GM12878 (cell line): ENCODE results near the gene ALAS1. TPM values are rescaled to one million over a fixed set of nuclear protein-coding genes. Genes with fewer than 3 reads are reported as not detected.

Source experiments
- ATAC-seq: fragments of 200-7000 bp; cut with Tn5 transposase; 3 replicates; pipeline ENCODE4 v1.9.1; 2020; ENCODE audit warnings: mild to moderate bottlenecking, moderate library complexity
- BruUV-seq: library from RNA; stranded (reverse); fragments of 400-500 nt; replicated peaks from 2 replicates; lab custom pipeline; 2021; lab: Mats Ljungman, UMichigan
- CTCF ChIA-PET: fragments of 300-600 bp; sonication (Branson Sonifier 250); formaldehyde crosslinking; extraction: SDS; loops from one replicate; lab custom pipeline; 2021; ENCODE audit warnings: inconsistent platforms; lab: Yijun Ruan, JAX
- POLR2A ChIA-PET: fragments of 350-600 bp; formaldehyde crosslinking; extraction: SDS; loops from one replicate; lab custom pipeline; 2021; ENCODE audit warnings: inconsistent platforms; lab: Charles Lee
- RAD21 ChIA-PET: fragments of 300-600 bp; sonication (Branson Sonifier 250); formaldehyde crosslinking; loops from one replicate; lab custom pipeline; 2023; ENCODE audit warnings: antibody characterized with exemption; ENCODE audit not compliant: unreplicated experiment; lab: Charles Lee
- SMC1A ChIA-PET: fragments of 300-600 bp; sonication (Branson Sonifier 250); formaldehyde crosslinking; loops from one replicate; lab custom pipeline; 2023; ENCODE audit not compliant: unreplicated experiment, uncharacterized antibody; lab: Charles Lee
- DNase-seq: peaks from one replicate; pipeline ENCODE4 v3.0.0-alpha.2; 2011; ENCODE audit warnings: low read depth, low spot score
- FAIRE-seq: peaks from 3 replicates; lab custom pipeline; 2011; peaks lifted over from hg19 to GRCh38; lab: Jason Lieb, UNC
- H2AFZ ChIP-seq: 2 replicates; pipeline ENCODE4 v1.6.0; 2011; ENCODE audit warnings: low read depth, low read length, control low read depth; ENCODE audit not compliant: control insufficient read depth
- H3K27ac ChIP-seq: 2 replicates; pipeline ENCODE4 v1.5.1; 2011; ENCODE audit warnings: control low read depth; ENCODE audit not compliant: control insufficient read depth, insufficient read depth
- H3K27me3 ChIP-seq, 2 experiments: replicated peaks in 1 of 2; 2 replicates each; pipeline versions ENCODE4 v1.6.0 to v1.6.1; 2011; ENCODE audit warnings: low read length in 1 of 2; ENCODE audit not compliant: control insufficient read depth in 2 of 2, insufficient read depth in 2 of 2
- H3K36me3 ChIP-seq, 2 experiments: 2 replicates each; pipeline ENCODE4 v1.5.1; 2011; ENCODE audit warnings: low read length in 1 of 2; ENCODE audit not compliant: control insufficient read depth in 2 of 2, insufficient read depth in 2 of 2
- H3K4me1 ChIP-seq: 2 replicates; pipeline ENCODE4 v1.6.1; 2011; ENCODE audit warnings: mild to moderate bottlenecking, low read length, moderate library complexity, mixed read lengths; ENCODE audit not compliant: control insufficient read depth, insufficient read depth
- H3K4me2 ChIP-seq: 2 replicates; pipeline ENCODE4 v1.6.0; 2011; ENCODE audit warnings: control low read depth; ENCODE audit not compliant: control insufficient read depth, insufficient read depth
- H3K4me3 ChIP-seq: fragments of 200-600 bp; sonication (generic); 2 replicates; pipeline ENCODE4 v1.5.1; 2016
- H3K79me2 ChIP-seq: 2 replicates; pipeline ENCODE4 v1.6.0; 2011; ENCODE audit warnings: low read length; ENCODE audit not compliant: control insufficient read depth, insufficient read depth
- H3K9ac ChIP-seq: 2 replicates; pipeline ENCODE4 v1.8.0; 2011; ENCODE audit warnings: low read length, control low read depth, mixed read lengths; ENCODE audit not compliant: control insufficient read depth, insufficient read depth
- H3K9me3 ChIP-seq: replicated peaks from 3 replicates; pipeline ENCODE4 v1.5.1; 2011; ENCODE audit warnings: mild to moderate bottlenecking, low read length; ENCODE audit not compliant: control insufficient read depth, insufficient read depth
- H4K20me1 ChIP-seq: 2 replicates; pipeline ENCODE4 v1.6.0; 2011; ENCODE audit not compliant: control insufficient read depth, insufficient read depth
- ATF3 ChIP-seq: IDR thresholded peaks from 2 replicates; pipeline ENCODE4 v1.6.1; 2011; ENCODE audit warnings: low read depth, mild to moderate bottlenecking, low read length, moderate library complexity, borderline replicate concordance; ENCODE audit errors: extremely low read depth
- CBFB ChIP-seq: IDR thresholded peaks from 2 replicates; pipeline ENCODE4 v1.6.1; 2016; ENCODE audit warnings: antibody characterized with exemption, low read depth
- CBX3 ChIP-seq: fragments of 200-600 bp; sonication (generic); IDR thresholded peaks from 2 replicates; pipeline ENCODE4 v1.6.1; 2016; ENCODE audit warnings: low read depth, borderline replicate concordance
- EGR1 ChIP-seq, 2 experiments: IDR thresholded peaks; 1 replicate in 1 of 2; 2 replicates in 1 of 2; pipeline ENCODE4 v1.6.1; 2011 to 2012; ENCODE audit warnings: low read depth in 2 of 2, low read length in 2 of 2, borderline replicate concordance in 1 of 2, mild to moderate bottlenecking in 1 of 2, moderate library complexity in 1 of 2
- IRF3 ChIP-seq: fragments of 450-650 bp; IDR thresholded peaks from 2 replicates; pipeline ENCODE4 v1.6.1; 2014; ENCODE audit warnings: mild to moderate bottlenecking
- MTA2 ChIP-seq: fragments of 450-650 bp; IDR thresholded peaks from 2 replicates; pipeline ENCODE4 v1.6.1; 2016; ENCODE audit warnings: low read depth, mild to moderate bottlenecking, moderate library complexity
- PAX5 ChIP-seq: IDR thresholded peaks from 2 replicates; pipeline ENCODE4 v1.6.1; 2011; ENCODE audit warnings: low read depth, low read length, borderline replicate concordance
- RUNX3 ChIP-seq: IDR thresholded peaks from 2 replicates; pipeline ENCODE4 v1.6.1; 2012; ENCODE audit warnings: low read length, inconsistent platforms
- SMAD5 ChIP-seq: IDR thresholded peaks from 2 replicates; pipeline ENCODE4 v1.6.1; 2016; ENCODE audit warnings: antibody characterized with exemption, low read depth
- SMARCA5 ChIP-seq: fragments of 450-650 bp; IDR thresholded peaks from 2 replicates; pipeline ENCODE4 v1.6.1; 2017; ENCODE audit warnings: mild to moderate bottlenecking
- ZNF622 ChIP-seq: fragments of 450-650 bp; IDR thresholded peaks from 2 replicates; pipeline ENCODE4 v1.6.1; 2017; ENCODE audit warnings: mild to moderate bottlenecking, inconsistent platforms
- WGBS: methylation state at CpG from one replicate; pipeline ENCODE4 v1.1.6; 2016; ENCODE audit warnings: low lambda C conversion rate; ENCODE audit not compliant: insufficient replicate concordance, insufficient coverage; ENCODE audit errors: missing lambda C conversion rate; 5-methylcytosine and 5-hydroxymethylcytosine counted together
- in situ Hi-C: fragments of 300-500 bp; cut with MboI; formaldehyde crosslinking; loops from 9 replicates; pipeline ENCODE4 v1.14.3; 2018; ENCODE audit warnings: mixed read lengths
- intact Hi-C: fragments of 100-400 bp; cut with micrococcal nuclease; formaldehyde crosslinking; loops from one replicate; pipeline ENCODE4 v1.14.2; 2022; ENCODE audit not compliant: unreplicated experiment
- polyA plus RNA-seq, 11 experiments: library from polyadenylated mRNA; depleted of rRNA in 4 of 11; unstranded in 6 of 11; stranded (reverse) in 5 of 11; fragments of >200 nt; fragmentation: Nextera tagmentation in 4 of 11; fragmentation: Illumina TruSeq in 1 of 11; extraction: Ambion mirVana in 4 of 11; extraction: Trizol in 1 of 11; gene quantifications; 1 replicate in 1 of 11; 2 replicates in 10 of 11; pipeline versions ENCODE4 v1.2.1 to v1.2.3, GENCODE V29; 2011 to 2016; ENCODE audit warnings: inconsistent platforms in 2 of 11, missing spikeins in 2 of 11, low read depth in 1 of 11
- total RNA-seq, 4 experiments: library from RNA; depleted of rRNA in 3 of 4; stranded (reverse); fragments of >200 nt in 3 of 4; fragmentation: Illumina TruSeq in 1 of 4; extraction: Trizol in 1 of 4; gene quantifications; 2 replicates each; pipeline versions ENCODE4 v1.2.1 to v1.2.3, GENCODE V29; 2013 to 2021
- TF ChIP-seq, protein P1 (sequence below): fragments of 450-650 bp; IDR thresholded peaks from 2 replicates; pipeline ENCODE4 v1.6.1; 2017; ENCODE audit warnings: antibody characterized with exemption, mild to moderate bottlenecking, moderate library complexity
- TF ChIP-seq, protein P2 (sequence below): fragments of 450-650 bp; IDR thresholded peaks from 2 replicates; pipeline ENCODE4 v1.6.1; 2018; ENCODE audit warnings: mild to moderate bottlenecking, low read depth, moderate library complexity; ENCODE audit not compliant: partially characterized antibody

Gene ALAS1
- total and polyA plus RNA-seq, 10 of the 15 experiments (the other 5 are each of a cell fraction or from before 2014, with no cell fraction given) = 69.9 to 115 (median 94.1) TPM

DNA sequence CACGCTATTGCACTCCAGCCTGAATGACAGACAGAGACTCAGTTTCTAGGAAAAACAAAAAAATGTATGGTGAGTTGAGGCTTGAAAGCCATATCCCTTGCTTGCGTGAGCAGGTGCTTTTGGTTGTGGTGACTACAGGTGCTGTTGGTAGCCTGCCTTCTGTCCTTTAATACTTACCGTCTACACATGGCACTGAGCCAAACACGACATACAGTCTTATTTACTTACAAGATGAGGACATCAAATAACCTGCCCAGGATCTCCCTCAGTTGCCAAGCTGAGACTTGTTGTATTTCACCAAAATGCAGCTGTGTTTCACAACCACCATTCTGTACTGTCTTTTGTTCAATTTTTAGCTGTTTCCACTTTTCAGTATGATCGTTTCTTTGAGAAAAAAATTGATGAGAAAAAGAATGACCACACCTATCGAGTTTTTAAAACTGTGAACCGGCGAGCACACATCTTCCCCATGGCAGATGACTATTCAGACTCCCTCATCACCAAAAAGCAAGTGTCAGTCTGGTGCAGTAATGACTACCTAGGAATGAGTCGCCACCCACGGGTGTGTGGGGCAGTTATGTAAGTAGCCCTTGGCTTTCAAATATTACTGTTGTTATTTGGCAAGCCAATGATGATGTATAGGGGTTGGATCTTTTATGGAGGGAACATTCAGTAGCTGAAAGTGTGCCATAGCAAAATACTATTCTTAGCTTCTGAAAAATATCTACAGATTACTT, 6.5 kb downstream of the ALAS1 start:
- Histone ChIP-seq H4K20me1 (no peaks in the 10 kb centered on the region), H3K36me3 (peaks cover 7 to 37% of the 10 kb centered on the region in 2 experiments; a peak in 3 of 4 replicates), H3K4me1 (peaks cover 21% of the 10 kb centered on the region; the same call in 1 of the 2 replicates), H3K9me3 (no peaks in the 10 kb centered on the region), H3K27ac (no peak overlapping the region), H3K9ac (no peak overlapping the region), H3K4me2 (peak overlapping the region; percentile 7; the same call in 1 of the 2 replicates), H3K27me3 (no peaks in the 10 kb centered on the region), H3K79me2 (peaks cover 7% of the 10 kb centered on the region), H3K4me3 (peak overlapping the region; percentile 3; the same call in 1 of the 2 replicates), H2AFZ (no peak overlapping the region)
- ATAC-seq (peak; percentile 16; the same call in 1 of the 3 replicates), DNase-seq (no peak), FAIRE-seq (no peak)
- in situ Hi-C loops (no loop called here), intact Hi-C loops (no loop called here)
- ChIA-PET SMC1A (interaction anchor here (0.7 to 2.3 kb wide), 6 partner anchors 16 to 77 kb away, joined by 3 to 16 read pairs (median 4); partner anchors contain the start of gene TLR9), POLR2A (interaction anchor here (0.5 to 2.9 kb wide), 6 partner anchors 8 to 104 kb away, joined by 3 to 10 read pairs (median 4); partner anchors contain the start of gene TWF2), RAD21 (interaction anchor here (0.7 to 1.3 kb wide), 4 partner anchors 21 to 82 kb away, joined by 3 to 4 read pairs (median 4); partner anchors contain the start of gene TLR9), CTCF (interaction anchor here (0.7 to 7.2 kb wide), 18 partner anchors 9 to 201 kb away, joined by 3 to 59 read pairs (median 4); partner anchors contain the start of gene TWF2)
- no peak for TF ChIP-seq ZNF622
- no peak for TF ChIP-seq RUNX3
- TF ChIP-seq, protein P1, sequence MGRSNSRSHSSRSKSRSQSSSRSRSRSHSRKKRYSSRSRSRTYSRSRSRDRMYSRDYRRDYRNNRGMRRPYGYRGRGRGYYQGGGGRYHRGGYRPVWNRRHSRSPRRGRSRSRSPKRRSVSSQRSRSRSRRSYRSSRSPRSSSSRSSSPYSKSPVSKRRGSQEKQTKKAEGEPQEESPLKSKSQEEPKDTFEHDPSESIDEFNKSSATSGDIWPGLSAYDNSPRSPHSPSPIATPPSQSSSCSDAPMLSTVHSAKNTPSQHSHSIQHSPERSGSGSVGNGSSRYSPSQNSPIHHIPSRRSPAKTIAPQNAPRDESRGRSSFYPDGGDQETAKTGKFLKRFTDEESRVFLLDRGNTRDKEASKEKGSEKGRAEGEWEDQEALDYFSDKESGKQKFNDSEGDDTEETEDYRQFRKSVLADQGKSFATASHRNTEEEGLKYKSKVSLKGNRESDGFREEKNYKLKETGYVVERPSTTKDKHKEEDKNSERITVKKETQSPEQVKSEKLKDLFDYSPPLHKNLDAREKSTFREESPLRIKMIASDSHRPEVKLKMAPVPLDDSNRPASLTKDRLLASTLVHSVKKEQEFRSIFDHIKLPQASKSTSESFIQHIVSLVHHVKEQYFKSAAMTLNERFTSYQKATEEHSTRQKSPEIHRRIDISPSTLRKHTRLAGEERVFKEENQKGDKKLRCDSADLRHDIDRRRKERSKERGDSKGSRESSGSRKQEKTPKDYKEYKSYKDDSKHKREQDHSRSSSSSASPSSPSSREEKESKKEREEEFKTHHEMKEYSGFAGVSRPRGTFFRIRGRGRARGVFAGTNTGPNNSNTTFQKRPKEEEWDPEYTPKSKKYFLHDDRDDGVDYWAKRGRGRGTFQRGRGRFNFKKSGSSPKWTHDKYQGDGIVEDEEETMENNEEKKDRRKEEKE = no peak
- TF ChIP-seq SMAD5 = no peak
- TF ChIP-seq EGR1 (IDR thresholded peaks at IDR 0.05; ENCODE audit: borderline replicate concordance in 1 of 2, low read depth in 2 of 2, low read length in 2 of 2) = no peak
- TF ChIP-seq, protein P2, sequence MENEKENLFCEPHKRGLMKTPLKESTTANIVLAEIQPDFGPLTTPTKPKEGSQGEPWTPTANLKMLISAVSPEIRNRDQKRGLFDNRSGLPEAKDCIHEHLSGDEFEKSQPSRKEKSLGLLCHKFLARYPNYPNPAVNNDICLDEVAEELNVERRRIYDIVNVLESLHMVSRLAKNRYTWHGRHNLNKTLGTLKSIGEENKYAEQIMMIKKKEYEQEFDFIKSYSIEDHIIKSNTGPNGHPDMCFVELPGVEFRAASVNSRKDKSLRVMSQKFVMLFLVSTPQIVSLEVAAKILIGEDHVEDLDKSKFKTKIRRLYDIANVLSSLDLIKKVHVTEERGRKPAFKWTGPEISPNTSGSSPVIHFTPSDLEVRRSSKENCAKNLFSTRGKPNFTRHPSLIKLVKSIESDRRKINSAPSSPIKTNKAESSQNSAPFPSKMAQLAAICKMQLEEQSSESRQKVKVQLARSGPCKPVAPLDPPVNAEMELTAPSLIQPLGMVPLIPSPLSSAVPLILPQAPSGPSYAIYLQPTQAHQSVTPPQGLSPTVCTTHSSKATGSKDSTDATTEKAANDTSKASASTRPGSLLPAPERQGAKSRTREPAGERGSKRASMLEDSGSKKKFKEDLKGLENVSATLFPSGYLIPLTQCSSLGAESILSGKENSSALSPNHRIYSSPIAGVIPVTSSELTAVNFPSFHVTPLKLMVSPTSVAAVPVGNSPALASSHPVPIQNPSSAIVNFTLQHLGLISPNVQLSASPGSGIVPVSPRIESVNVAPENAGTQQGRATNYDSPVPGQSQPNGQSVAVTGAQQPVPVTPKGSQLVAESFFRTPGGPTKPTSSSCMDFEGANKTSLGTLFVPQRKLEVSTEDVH = no peak
- TF ChIP-seq CBFB = no peak
- no peak for TF ChIP-seq SMARCA5
- TF ChIP-seq MTA2 = no peak
- TF ChIP-seq ATF3 = no peak
- no peak for TF ChIP-seq CBX3
- no peak for TF ChIP-seq IRF3
- TF ChIP-seq PAX5 = no peak
- BruUV-seq = no TSS peak
- 32% methylated on average over 10 of the region's 10 CpGs for WGBS
